ENCODE data around the gene UST. TPM values are rescaled to one million over a fixed set of nuclear protein-coding genes. Genes with fewer than 3 reads are reported as not detected.
"Not testable (repeated sequence)": the region's sequence is repeated elsewhere in the genome, so short reads cannot be mapped to it uniquely, and the experiment has no call there.

Gene UST
- total RNA-seq, 2 experiments from 2014 or later = 1.4 to 4.1 TPM

GRCh38 chr6:148873868-148874267 is 127.0 kb downstream of the UST start:
- no peaks in the 10 kb centered on the region for H3K36me3 ChIP-seq (ENCODE audit: insufficient read depth, low read length)
- H3K9me2 ChIP-seq (ENCODE audit: insufficient read depth, low read length) = no peaks in the 10 kb centered on the region
- intact Hi-C loops (cut with micrococcal nuclease; ENCODE audit: unreplicated experiment) = no loop called here
- DNase-seq (ENCODE audit: low spot score) = no peak
- no peaks in the 10 kb centered on the region for H3K79me2 ChIP-seq (ENCODE audit: insufficient read depth, low read depth, low read length)
- TF ChIP-seq CTCF (conservative IDR thresholded peaks at IDR 0.05; ENCODE audit: low read length) (no peak), EZH2phosphoT487 (IDR thresholded peaks at IDR 0.05; ENCODE audit: borderline replicate concordance, low read depth, low read length) (no peak)
- CTCF ChIA-PET (ENCODE audit: unreplicated experiment) = no interaction called here
- no TSS peak for BruUV-seq (replicated peaks)
- H3K4me1 ChIP-seq (ENCODE audit: insufficient read depth, low read length, poor library complexity, severe bottlenecking) = no peaks in the 10 kb centered on the region
- POLR2A ChIA-PET = no interaction called here
- H3K4me3 ChIP-seq (ENCODE audit: low read depth, low read length, poor library complexity, severe bottlenecking) = no peak overlapping the region
- no peak overlapping the region for H3K4me2 ChIP-seq (ENCODE audit: low read length)
- no peaks in the 10 kb centered on the region for H3K9me3 ChIP-seq (ENCODE audit: low read length)
- H3K27ac ChIP-seq (ENCODE audit: low read depth, low read length, poor library complexity, severe bottlenecking) = no peak overlapping the region
- no peaks in the 10 kb centered on the region for H4K20me1 ChIP-seq (ENCODE audit: insufficient read depth, low read length)
- no peak overlapping the region for H2AFZ ChIP-seq (ENCODE audit: low read length)

- Histone ChIP-seq H3K4me1 (ENCODE audit: insufficient read depth, low read length, poor library complexity, severe bottlenecking) (no peaks in the 10 kb centered on the region), H3K79me2 (ENCODE audit: insufficient read depth, low read depth, low read length) (no peaks in the 10 kb centered on the region), H2AFZ (ENCODE audit: low read length) (no peak overlapping the region), H3K27ac (ENCODE audit: low read depth, low read length, poor library complexity, severe bottlenecking) (no peak overlapping the region), H3K9me3 (ENCODE audit: low read length) (no peaks in the 10 kb centered on the region), H3K4me2 (ENCODE audit: low read length) (no peak overlapping the region), H3K9me2 (ENCODE audit: insufficient read depth, low read length) (no peaks in the 10 kb centered on the region), H3K4me3 (ENCODE audit: low read depth, low read length, poor library complexity, severe bottlenecking) (no peak overlapping the region), H4K20me1 (ENCODE audit: insufficient read depth, low read length) (no peaks in the 10 kb centered on the region), H3K36me3 (ENCODE audit: insufficient read depth, low read length) (no peaks in the 10 kb centered on the region)
- BruUV-seq (replicated peaks) = no TSS peak
- CTCF ChIA-PET (ENCODE audit: unreplicated experiment) = no interaction called here
- TF ChIP-seq EZH2phosphoT487 (IDR thresholded peaks at IDR 0.05; ENCODE audit: borderline replicate concordance, low read depth, low read length) = no peak
- TF ChIP-seq CTCF (conservative IDR thresholded peaks at IDR 0.05; ENCODE audit: low read length) = no peak
- POLR2A ChIA-PET = interaction anchor here (0.6 kb wide), 1 partner anchor 195 kb away, joined by 4 read pairs; no protein-coding TSS in a partner anchor
- DNase-seq (ENCODE audit: low spot score) = no peak
- intact Hi-C loops (cut with micrococcal nuclease; ENCODE audit: unreplicated experiment) = no loop called here
Measured at GRCh38 chr6:148874698-148875293, 128.0 kb downstream of the UST start.

- no peak overlapping the region for H3K4me3 ChIP-seq (ENCODE audit: low read depth, low read length, poor library complexity, severe bottlenecking)
- H3K79me2 ChIP-seq (ENCODE audit: insufficient read depth, low read depth, low read length) = no peaks in the 10 kb centered on the region
- no peaks in the 10 kb centered on the region for H4K20me1 ChIP-seq (ENCODE audit: insufficient read depth, low read length)
- BruUV-seq (replicated peaks) = no TSS peak
- CTCF ChIA-PET (ENCODE audit: unreplicated experiment) = no interaction called here
- no peak for DNase-seq (ENCODE audit: low spot score)
- no peak overlapping the region for H2AFZ ChIP-seq (ENCODE audit: low read length)
- no peaks in the 10 kb centered on the region for H3K9me3 ChIP-seq (ENCODE audit: low read length)
- intact Hi-C loops (cut with micrococcal nuclease; ENCODE audit: unreplicated experiment) = no loop called here
- no peak overlapping the region for H3K27ac ChIP-seq (ENCODE audit: low read depth, low read length, poor library complexity, severe bottlenecking)
- TF ChIP-seq EZH2phosphoT487 (IDR thresholded peaks at IDR 0.05; ENCODE audit: borderline replicate concordance, low read depth, low read length) = no peak
- TF ChIP-seq CTCF (conservative IDR thresholded peaks at IDR 0.05; ENCODE audit: low read length) = no peak
- no peaks in the 10 kb centered on the region for H3K4me1 ChIP-seq (ENCODE audit: insufficient read depth, low read length, poor library complexity, severe bottlenecking)
- POLR2A ChIA-PET = no interaction called here
- H3K4me2 ChIP-seq (ENCODE audit: low read length) = no peak overlapping the region
- no peaks in the 10 kb centered on the region for H3K9me2 ChIP-seq (ENCODE audit: insufficient read depth, low read length)
- no peaks in the 10 kb centered on the region for H3K36me3 ChIP-seq (ENCODE audit: insufficient read depth, low read length)
Measured at GRCh38 chr6:148878683-148879082, 131.9 kb downstream of the UST start.

- BruUV-seq (replicated peaks); H3K9me2 ChIP-seq (ENCODE audit: insufficient read depth, low read length); H3K27ac ChIP-seq (ENCODE audit: low read depth, low read length, poor library complexity, severe bottlenecking); DNase-seq (ENCODE audit: low spot score); H3K4me3 ChIP-seq (ENCODE audit: low read depth, low read length, poor library complexity, severe bottlenecking); H3K4me1 ChIP-seq (ENCODE audit: insufficient read depth, low read length, poor library complexity, severe bottlenecking); H2AFZ ChIP-seq (ENCODE audit: low read length); POLR2A ChIA-PET; H3K9me3 ChIP-seq (ENCODE audit: low read length); intact Hi-C loops (cut with micrococcal nuclease; ENCODE audit: unreplicated experiment); CTCF ChIA-PET (ENCODE audit: unreplicated experiment); H3K36me3 ChIP-seq (ENCODE audit: insufficient read depth, low read length); H4K20me1 ChIP-seq (ENCODE audit: insufficient read depth, low read length); H3K4me2 ChIP-seq (ENCODE audit: low read length); H3K79me2 ChIP-seq (ENCODE audit: insufficient read depth, low read depth, low read length): not testable (repeated sequence)
Measured at GRCh38 chr6:148880742-148881141, 133.9 kb downstream of the UST start.

All from OCI-LY7 (cell line).